ENCODE data around the gene IMMP2L. TPM values are rescaled to one million over a fixed set of nuclear protein-coding genes. Genes with fewer than 3 reads are reported as not detected.

IMMP2L gene
- total RNA-seq, 1 experiment from 2014 or later = 13.6 TPM

GRCh38 chr7:111605246-111605645 is 43.0 kb upstream of the IMMP2L start:
- Mint-ChIP-seq H3K27me3 (ENCODE audit: low read depth) (no peaks in the 10 kb centered on the region), H3K4me1 (peaks cover 3% of the 10 kb centered on the region), H3K9me3 (peaks cover 20% of the 10 kb centered on the region), H3K4me3 (no peak overlapping the region), H3K27ac (no peak overlapping the region), H3K36me3 (no peaks in the 10 kb centered on the region; the same call in 1 of the 2 replicates)
- DNase-seq (ENCODE audit: low spot score) = no peak
- ChIA-PET POLR2A (no interaction called here), CTCF (no interaction called here)
- TF ChIP-seq SOX15 (CRISPR knock-in tag; IDR thresholded peaks at IDR 0.05) (no peak), NR1H2 (CRISPR knock-in tag; IDR thresholded peaks at IDR 0.05) (no peak), SP1 (CRISPR knock-in tag; conservative IDR thresholded peaks at IDR 0.05) (no peak), PREB (CRISPR knock-in tag; IDR thresholded peaks at IDR 0.05; ENCODE audit: borderline replicate concordance) (no peak), CREB1 (CRISPR knock-in tag; IDR thresholded peaks at IDR 0.05) (no peak), SMAD3 (CRISPR knock-in tag; IDR thresholded peaks at IDR 0.05; ENCODE audit: borderline replicate concordance) (no peak), TCF7 (CRISPR knock-in tag; IDR thresholded peaks at IDR 0.05; ENCODE audit: low read depth) (no peak), IRF2 (CRISPR knock-in tag; IDR thresholded peaks at IDR 0.05; ENCODE audit: borderline replicate concordance, low read depth) (no peak), RORB (CRISPR knock-in tag; IDR thresholded peaks at IDR 0.05) (no peak), NR2C2 (CRISPR knock-in tag; IDR thresholded peaks at IDR 0.05) (no peak), ZMAT4 (CRISPR knock-in tag; IDR thresholded peaks at IDR 0.05) (no peak), ZBTB43 (CRISPR knock-in tag; IDR thresholded peaks at IDR 0.05) (no peak), MXD4 (CRISPR knock-in tag; IDR thresholded peaks at IDR 0.05; ENCODE audit: borderline replicate concordance) (no peak), ZNF512 (CRISPR knock-in tag; IDR thresholded peaks at IDR 0.05; ENCODE audit: borderline replicate concordance) (no peak), GRHL2 (CRISPR knock-in tag; IDR thresholded peaks at IDR 0.05; ENCODE audit: insufficient replicate concordance, severe bottlenecking) (no peak), ATF2 (CRISPR knock-in tag; IDR thresholded peaks at IDR 0.05; ENCODE audit: borderline replicate concordance, low read depth) (no peak), OVOL2 (CRISPR knock-in tag; IDR thresholded peaks at IDR 0.05; ENCODE audit: borderline replicate concordance) (no peak), USF2 (CRISPR knock-in tag; IDR thresholded peaks at IDR 0.05) (no peak)
- no peak for ATAC-seq

GRCh38 chr7:111600091-111600490 is 37.8 kb upstream of the IMMP2L start:
- ATAC-seq = no peak
- H3K4me1 Mint-ChIP-seq = peaks cover 13% of the 10 kb centered on the region
- H3K9me3 Mint-ChIP-seq = peaks cover 55% of the 10 kb centered on the region
- TF ChIP-seq RELA (CRISPR knock-in tag; IDR thresholded peaks at IDR 0.05; ENCODE audit: borderline replicate concordance) = no peak
- TF ChIP-seq E2F5 (CRISPR knock-in tag; IDR thresholded peaks at IDR 0.05) = no peak
- no peak overlapping the region for H3K27ac Mint-ChIP-seq
- H3K4me3 Mint-ChIP-seq = no peak overlapping the region
- no peak for DNase-seq (ENCODE audit: low spot score)
- ChIA-PET CTCF (interaction anchor here (0.5 kb wide), 1 partner anchor 950 kb away, joined by 3 read pairs; no protein-coding TSS in a partner anchor), POLR2A (no interaction called here)
- H3K36me3 Mint-ChIP-seq = peaks cover 28% of the 10 kb centered on the region
- H3K27me3 Mint-ChIP-seq (ENCODE audit: low read depth) = no peaks in the 10 kb centered on the region; the same call in 1 of the 2 replicates

All from WTC11 (cell line).